Pulmonary artery endothelial cell (primary cell): ENCODE results near the gene FAM174B. TPM values are rescaled to one million over a fixed set of nuclear protein-coding genes. Genes with fewer than 3 reads are reported as not detected.

ENCODE experiments used
- DNase-seq: peaks from one replicate; pipeline ENCODE4 v3.0.0-alpha.2; 2011; ENCODE audit warnings: low read depth, low spot score
- total RNA-seq: library from RNA; depleted of rRNA; stranded (reverse); fragments of >200 nt; gene quantifications from 2 replicates; pipeline ENCODE4 v1.2.3, GENCODE V29; 2014

Gene FAM174B
- total RNA-seq, 1 donor from 2014 or later: 0.73 TPM

DNA sequence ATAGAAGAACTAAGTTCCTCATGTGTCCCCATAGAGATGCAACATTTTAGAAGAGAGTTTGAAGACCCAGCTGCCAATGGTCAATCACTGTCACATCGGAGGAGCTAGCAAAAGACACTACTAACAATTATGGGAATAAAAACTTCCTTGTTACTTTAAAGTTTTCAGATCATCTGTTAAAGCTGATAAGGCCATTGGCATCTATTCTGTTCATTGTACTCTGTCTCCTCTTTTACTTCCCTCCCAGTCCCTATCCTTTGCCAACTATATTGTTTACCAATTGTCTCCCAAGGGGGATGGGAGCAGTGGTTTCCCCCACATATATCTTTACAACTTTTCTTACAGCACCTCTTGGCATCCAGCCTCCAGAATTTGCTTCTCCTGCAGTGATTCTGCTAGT, 81.0 kb downstream of the FAM174B start:
- no peak for DNase-seq

DNA sequence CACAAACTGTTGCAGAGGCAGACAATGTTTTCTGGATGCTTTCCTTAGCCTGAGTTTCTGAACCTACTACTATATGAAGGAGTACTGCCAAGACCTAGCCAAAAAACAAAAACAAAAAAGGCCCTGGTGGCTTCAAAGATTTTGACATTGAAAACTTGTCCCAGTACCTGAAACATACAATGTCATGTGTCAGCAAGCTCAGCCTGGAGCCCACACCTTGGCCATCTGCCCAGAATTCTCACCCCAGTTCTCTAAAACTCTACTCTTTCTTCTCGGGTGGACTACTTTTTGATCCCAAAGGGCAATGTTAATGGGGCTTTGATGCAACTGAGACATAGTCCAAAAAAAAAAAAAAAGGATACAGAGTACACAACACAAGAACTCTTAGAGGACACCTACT, 81.4 kb downstream of the FAM174B start:
- no peak for DNase-seq

DNA sequence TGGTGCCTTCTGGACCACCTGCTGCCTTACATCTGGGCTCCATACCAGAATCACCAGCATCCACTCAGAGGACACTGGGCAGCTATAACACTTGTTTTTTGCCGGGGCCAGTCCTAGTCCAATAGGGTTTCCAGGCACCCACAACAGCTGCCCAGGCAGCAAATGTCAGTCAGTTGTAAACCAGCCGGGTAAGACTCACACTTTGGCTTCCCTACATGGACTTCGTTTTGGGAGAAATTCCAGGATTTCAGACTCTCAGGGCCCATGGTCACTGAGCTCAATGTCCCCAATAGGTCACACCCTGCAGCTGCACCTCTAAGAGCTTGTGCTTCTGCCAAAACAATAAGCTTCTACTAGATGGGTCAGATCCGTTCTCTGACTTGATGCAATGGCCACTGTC, 83.8 kb downstream of the FAM174B start:
- no peak for DNase-seq

DNA sequence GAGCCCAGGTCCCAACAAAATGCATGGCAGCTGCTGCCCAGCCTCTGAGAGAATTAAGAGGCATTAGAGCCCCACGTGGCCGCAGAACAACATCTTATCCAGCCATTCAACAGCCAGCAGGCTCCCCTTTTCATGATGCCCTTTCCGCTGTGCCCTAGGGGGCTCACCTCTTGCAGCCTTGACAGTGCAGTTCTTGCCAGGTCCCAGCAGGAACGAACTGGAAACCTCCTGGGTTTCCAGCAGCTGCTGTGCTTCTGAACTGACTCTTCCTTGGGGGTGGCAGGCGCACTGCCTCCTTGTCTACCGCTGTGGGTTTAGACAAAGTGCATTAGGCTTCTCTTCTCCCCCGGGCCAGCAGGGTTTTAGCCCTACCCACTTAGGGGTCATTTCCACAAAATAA, 85.2 kb downstream of the FAM174B start:
- DNase-seq: no peak

DNA sequence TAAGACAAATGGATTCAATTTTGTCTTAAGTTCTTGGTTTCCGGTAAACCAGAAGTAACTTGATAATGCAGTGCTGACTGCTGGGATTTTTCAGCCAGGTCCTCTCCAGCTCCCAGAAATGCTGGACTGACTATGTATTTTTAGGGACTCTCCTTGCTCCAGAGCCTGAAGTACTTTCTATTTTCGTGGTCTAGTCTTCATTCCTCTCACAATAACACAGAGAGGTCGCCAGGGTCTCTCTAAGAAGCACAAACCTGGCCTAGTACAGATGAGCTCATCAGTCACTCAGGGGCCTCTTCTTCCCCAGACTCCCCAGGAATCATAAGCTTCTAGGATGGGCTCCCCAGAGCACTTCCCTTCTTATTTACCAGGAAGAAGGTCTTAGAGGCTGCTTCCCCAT, 85.8 kb downstream of the FAM174B start:
- no peak for DNase-seq

Other genes starting within 250 kb of the FAM174B start
- 63.8 and 67.9 TPM in 2 replicates for gene CHD2, start 244.5 kb upstream of the FAM174B start, total RNA-seq